NT2/D1 (cell line): Measurements from ENCODE around the gene C11orf71.

Source experiments
- SUZ12 ChIP-seq: IDR thresholded peaks from 2 replicates; pipeline ENCODE4 v1.6.1; 2011; ENCODE audit not compliant: insufficient read length, insufficient read depth; ENCODE audit errors: extremely low read depth
- YY1 ChIP-seq: IDR thresholded peaks from 2 replicates; pipeline ENCODE4 v1.6.1; 2011; ENCODE audit not compliant: insufficient read length, insufficient read depth
- ZNF274 ChIP-seq: IDR thresholded peaks from 2 replicates; pipeline ENCODE4 v1.6.1; 2011; ENCODE audit warnings: mild to moderate bottlenecking, low read depth, low read length

DNA sequence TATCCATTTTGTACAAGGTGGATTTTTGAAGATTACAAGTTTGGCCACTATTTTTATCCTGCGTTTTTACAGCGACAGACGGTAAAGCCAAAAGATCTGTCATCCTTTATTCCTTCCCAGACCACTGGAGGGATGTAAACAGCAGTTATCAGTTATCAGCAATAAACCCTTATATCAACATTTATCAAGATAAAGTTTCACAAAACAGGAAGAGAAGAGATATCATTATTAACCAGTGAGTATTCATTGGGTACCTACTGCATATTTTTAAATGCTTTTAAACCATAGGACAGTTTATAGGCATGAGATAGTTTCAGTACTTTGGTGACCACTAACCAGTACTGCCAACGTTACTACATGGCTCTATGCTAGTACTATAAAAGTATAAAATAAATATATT, 33.1 kb upstream of the C11orf71 start:
- no peak for TF ChIP-seq YY1
- no peak for TF ChIP-seq SUZ12
- no peak for TF ChIP-seq ZNF274
